Measurements from ENCODE around the gene ANGPTL1. TPM values are rescaled to one million over a fixed set of nuclear protein-coding genes. Genes with fewer than 3 reads are reported as not detected.
A peak's percentile ranks its signal among the peaks of the same experiment; 100 is the strongest.

ANGPTL1 gene
- total and polyA plus RNA-seq, 2 of the 13 experiments (the other 11 are each of a cell fraction or from before 2014, with no cell fraction given) = 2.9 to 9.3 TPM

- 0 out of 2 replicates have a peak, but pooled peaks have one; percentile 44 for TF ChIP-seq KDM6A (CRISPR knock-in tag; IDR thresholded peaks at IDR 0.05; ENCODE audit: low read depth)
- no peak for TF ChIP-seq RAD51 (IDR thresholded peaks at IDR 0.05; ENCODE audit: borderline replicate concordance)
- TF ChIP-seq POLR2G (IDR thresholded peaks at IDR 0.05; ENCODE audit: low read depth, low read length) = no peak
- TF ChIP-seq MLX (CRISPR knock-in tag; IDR thresholded peaks at IDR 0.05) = no peak; the same call in 1 of the 2 replicates
- no peak for TF ChIP-seq HBP1 (CRISPR knock-in tag; IDR thresholded peaks at IDR 0.05; ENCODE audit: low read depth)
- TF ChIP-seq ZNF775 (CRISPR knock-in tag; IDR thresholded peaks at IDR 0.05; ENCODE audit: borderline replicate concordance) = no peak
- peak; percentile 82 for TF ChIP-seq HDAC2 (CRISPR knock-in tag; IDR thresholded peaks at IDR 0.05)
- TF ChIP-seq ZNF224 (CRISPR knock-in tag; IDR thresholded peaks at IDR 0.05) = no peak
- TF ChIP-seq GMEB1 (CRISPR knock-in tag; IDR thresholded peaks at IDR 0.05; ENCODE audit: borderline replicate concordance) = no peak
- TF ChIP-seq ZNF414 (CRISPR knock-in tag; IDR thresholded peaks at IDR 0.05) = no peak
- no peak for TF ChIP-seq ZNF256 (CRISPR knock-in tag; conservative IDR thresholded peaks at IDR 0.05)
- no peak; the same call in 1 of the 2 replicates for TF ChIP-seq ZNF644 (CRISPR knock-in tag; IDR thresholded peaks at IDR 0.05; ENCODE audit: low read depth)
- no peak for TF ChIP-seq STAT5B (CRISPR knock-in tag; IDR thresholded peaks at IDR 0.05)
- TF ChIP-seq NCOA1 (CRISPR knock-in tag; IDR thresholded peaks at IDR 0.05) = no peak
- TF ChIP-seq HDAC1 (CRISPR knock-in tag; IDR thresholded peaks at IDR 0.05) = peak; percentile 48; the same call in 1 of the 2 replicates
- no peak for TF ChIP-seq ZBTB7A (CRISPR knock-in tag; IDR thresholded peaks at IDR 0.05)
- TF ChIP-seq KDM1A (CRISPR knock-in tag; IDR thresholded peaks at IDR 0.05) = peak; percentile 21; the same call in 1 of the 2 replicates
- TF ChIP-seq NKX3-1 (CRISPR knock-in tag; IDR thresholded peaks at IDR 0.05) = no peak
- TF ChIP-seq CHD4 (IDR thresholded peaks at IDR 0.05; ENCODE audit: borderline replicate concordance, low read length) = no peak
- TF ChIP-seq DMTF1 (CRISPR knock-in tag; IDR thresholded peaks at IDR 0.05) = no peak
- no peak for TF ChIP-seq SCMH1 (CRISPR knock-in tag; IDR thresholded peaks at IDR 0.05; ENCODE audit: borderline replicate concordance)
- no peak for TF ChIP-seq ZNF552 (CRISPR knock-in tag; IDR thresholded peaks at IDR 0.05; ENCODE audit: borderline replicate concordance)
- no peak; the same call in 1 of the 2 replicates for TF ChIP-seq SMAD3 (CRISPR knock-in tag; IDR thresholded peaks at IDR 0.05)
These were observed 48.7 kb upstream of the ANGPTL1 start (continued) for GRCh38 chr1:178919581-178919980.
